NCI-H1694 (cell line): ENCODE results near the gene TRAPPC6A.
A peak's percentile ranks its signal among the peaks of the same experiment; 100 is the strongest.
"Not testable (repeated sequence)": the region's sequence is repeated elsewhere in the genome, so short reads cannot be mapped to it uniquely, and the experiment has no call there.

Source experiments
- DNase-seq: peaks from one replicate; lab custom pipeline; 2025; lab: John Stamatoyannopoulos, UW

Gene TRAPPC6A

DNA sequence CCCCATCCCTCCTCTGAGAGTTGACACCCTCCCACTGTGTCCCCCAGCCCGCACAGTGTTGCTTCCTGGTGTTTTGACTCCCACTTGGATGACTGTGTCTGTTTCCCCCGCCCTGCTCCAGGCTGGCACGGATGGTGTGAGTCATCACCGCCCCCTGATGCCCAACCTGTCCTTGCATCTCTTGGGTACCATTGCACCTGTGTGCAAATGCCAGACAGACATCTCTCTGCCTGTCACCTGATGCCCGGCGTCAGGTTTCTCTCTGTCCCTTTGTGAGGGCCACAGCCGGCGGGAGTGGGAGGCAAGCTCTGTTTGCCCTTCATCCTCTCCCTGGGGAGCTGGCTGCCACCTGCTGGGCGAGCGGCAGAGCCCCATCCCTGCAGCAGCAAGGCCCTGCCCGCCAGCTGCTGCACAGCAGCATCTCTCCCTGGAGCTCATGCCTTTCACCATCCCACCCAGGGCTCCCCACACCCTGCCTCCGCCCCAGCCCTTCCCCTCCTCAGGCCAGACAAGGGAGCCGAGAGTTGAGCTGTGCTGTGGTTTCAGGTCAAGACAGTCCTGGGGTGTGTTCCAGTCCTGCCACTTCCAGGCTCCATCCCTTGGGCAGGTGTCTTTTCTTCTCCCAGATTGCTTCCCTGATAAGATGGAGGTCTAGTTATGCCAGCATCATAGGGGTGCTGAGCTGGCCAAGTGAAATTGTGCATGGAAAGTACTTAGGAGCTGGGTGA is 47.0 kb downstream of the TRAPPC6A start:
- DNase-seq = peak; percentile 23

DNA sequence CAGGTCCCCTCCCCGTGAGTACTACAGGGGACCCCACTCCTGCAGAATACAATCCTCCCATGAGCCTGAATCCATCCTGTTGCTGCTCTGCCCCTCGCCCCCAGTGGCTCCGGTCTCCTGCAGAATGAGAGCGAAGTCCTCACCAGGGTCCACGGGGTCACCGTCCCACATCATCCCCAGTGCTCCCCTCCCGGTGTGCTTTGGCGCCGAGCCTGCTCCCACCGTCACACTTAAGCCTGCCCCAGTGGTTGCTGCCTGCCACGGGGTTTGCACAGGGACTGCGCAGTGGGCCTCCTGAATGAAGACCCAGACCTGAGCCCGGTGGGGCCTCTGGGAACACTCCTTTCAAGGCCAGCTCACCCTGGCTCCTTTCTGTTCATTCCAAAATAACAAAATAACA is 47.8 kb downstream of the TRAPPC6A start:
- DNase-seq = no peak

DNA sequence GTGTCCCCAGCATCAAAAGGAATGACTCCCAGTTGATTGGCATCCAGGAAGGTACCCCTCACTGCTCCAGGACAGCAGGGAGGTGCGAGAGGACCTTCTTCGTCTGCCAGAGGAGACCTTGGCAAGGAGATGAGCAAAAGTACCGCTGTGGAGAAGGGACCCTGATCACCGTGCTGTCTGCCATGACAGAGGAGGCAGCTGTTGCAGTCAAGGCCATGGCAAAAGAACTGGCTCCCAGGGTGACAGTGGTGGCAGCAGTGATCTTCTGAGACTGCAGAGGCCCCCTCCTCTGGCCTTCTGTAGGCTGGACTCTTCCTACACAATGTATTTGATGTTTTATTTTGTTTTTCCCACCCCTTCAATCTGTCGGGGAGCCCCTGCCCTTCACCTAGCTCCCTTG is 49.2 kb downstream of the TRAPPC6A start:
- no peak for DNase-seq

DNA sequence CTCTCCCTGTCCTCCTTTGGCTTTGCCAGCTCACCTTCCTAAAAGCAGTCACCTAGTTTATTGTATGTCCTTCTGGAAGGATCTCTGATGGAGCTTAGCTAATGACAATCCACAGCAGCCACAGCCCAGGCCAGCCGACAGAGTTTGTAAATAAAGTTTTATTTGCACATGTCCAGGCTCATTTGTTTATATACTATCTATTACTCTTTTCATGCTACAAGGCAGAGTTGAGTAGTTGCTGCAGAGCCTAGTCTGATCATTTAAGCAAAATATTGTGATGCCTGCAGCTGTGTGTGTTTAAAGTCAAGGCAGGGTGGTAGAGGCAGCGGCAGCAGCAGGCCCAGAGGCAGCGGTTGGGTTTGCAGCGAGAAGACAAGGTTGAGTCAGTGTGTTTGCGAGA is 49.9 kb downstream of the TRAPPC6A start:
- no peak for DNase-seq

DNA sequence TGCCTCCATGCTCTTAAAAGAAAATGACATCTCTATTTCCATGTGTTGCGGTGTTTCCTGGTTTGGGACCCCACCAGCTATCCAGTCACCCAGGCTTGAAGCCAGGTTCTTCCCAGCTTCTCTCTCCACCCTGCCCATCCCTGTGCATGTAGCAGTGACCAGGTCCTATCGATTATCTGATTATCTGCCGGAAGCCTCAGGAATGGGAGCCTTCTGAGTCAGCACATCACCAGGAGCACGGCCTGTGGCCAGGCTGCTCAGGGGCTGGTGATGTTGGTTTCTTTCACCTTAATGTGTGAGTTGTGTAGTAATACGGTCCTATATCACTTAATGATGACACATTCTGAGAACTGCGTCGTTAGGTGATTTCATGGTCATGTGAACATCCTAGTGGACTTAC is 51.4 kb downstream of the TRAPPC6A start:
- no peak for DNase-seq

DNA sequence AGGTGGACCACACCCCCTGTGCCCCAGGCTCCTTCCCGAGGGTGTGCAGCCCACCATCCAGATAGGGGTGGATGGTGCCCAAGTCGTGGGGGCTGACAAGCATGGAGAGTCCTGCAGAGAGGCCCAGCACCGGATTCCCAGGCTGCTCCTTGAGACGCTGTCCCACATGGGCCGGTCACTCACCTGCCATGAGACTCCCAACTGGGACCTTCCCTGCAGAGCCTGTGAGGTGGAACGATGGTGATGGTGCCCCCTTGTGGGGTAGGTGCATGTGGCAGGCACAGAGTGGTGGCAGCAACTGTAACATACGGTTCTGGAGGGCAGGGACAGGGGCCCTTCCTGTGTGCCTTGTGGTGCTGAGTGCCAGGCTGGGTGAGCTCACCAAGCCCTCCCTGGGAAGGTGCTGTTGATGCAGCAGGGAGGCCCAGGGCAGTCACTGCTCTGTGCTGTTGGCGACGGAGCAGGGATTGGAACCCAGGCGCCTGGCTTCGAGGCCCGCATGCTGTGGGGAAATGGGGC is 52.0 kb downstream of the TRAPPC6A start:
- DNase-seq = peak; percentile 43

DNA sequence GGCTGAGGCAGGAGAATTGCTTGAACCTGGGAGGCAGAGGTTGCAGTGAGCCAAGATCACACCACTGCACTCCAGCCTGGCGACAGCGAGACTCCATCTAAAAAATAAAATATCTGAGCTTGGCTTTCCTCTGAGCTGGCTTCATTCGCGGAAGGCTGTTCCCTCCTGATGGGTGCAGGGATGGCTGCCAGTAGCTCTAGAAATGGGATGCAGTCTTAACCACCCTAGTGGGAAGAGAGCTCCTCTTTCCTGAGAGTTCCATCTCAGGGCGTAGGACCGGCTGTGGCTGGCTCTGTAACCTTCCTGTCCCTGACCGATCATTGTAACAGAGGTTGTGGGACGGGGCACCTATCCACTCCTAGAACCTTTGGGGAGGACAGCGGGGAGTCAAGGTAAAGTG is 52.7 kb downstream of the TRAPPC6A start:
- no peak for DNase-seq

DNA sequence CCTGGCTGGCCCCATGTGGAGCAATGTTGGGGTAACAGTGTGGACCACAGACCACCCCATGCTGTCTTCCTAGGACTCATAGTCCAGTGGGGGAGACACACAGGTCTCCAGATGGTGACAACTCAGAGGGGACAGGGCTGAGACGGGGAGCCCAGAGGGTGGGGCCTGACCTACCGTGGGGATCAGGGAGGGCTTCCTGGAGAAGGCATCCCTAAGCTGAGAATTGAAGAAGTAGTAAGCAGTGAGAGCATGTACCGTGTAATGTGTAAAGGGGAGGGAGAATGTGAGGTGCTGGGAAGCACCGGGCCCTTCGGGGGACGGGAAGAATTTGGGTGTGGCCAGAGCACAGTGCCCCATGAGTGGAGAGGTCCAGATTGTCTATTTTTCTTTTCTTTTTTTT is 54.0 kb downstream of the TRAPPC6A start:
- DNase-seq = no peak

DNA sequence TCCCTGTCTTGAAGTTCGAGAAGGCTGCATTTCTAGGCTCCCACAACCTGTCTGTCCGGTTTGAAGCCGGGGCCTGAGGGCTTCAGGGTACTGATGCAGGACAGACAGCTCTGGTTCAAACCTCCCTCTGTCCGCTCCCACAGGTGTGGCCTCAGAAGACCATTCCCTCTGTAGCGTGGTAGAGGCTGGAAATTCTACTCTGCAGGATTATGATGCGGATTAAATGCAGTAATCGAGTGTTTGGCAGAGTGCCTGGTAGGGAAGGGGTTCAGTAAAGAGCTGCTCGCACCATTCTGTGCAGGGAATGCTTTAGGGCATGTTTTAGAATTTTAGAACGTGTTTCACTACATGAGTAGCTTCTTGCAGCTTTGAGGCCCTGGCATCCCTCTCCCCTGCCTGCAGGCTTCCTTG is 54.6 kb downstream of the TRAPPC6A start:
- no peak for DNase-seq

DNA sequence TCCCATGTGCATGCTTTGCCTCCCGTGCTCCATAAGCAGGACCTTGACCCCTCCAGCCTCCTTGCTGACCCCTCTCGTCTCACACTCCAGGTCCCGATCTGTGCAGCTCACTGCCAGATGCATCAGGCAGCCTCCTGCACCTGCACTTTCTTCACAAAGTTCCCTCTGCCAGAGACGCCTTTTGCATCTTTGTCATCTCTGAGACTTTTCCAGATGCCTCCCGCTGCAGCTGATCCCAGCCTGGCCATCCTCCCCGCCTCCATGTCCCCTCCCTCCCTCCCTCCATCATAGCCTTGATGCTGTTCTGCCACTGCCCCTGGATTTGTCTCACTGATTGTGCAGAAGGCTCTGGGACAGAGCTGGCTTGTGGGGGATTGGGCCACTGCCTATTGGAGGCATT is 55.2 kb downstream of the TRAPPC6A start:
- no peak for DNase-seq

DNA sequence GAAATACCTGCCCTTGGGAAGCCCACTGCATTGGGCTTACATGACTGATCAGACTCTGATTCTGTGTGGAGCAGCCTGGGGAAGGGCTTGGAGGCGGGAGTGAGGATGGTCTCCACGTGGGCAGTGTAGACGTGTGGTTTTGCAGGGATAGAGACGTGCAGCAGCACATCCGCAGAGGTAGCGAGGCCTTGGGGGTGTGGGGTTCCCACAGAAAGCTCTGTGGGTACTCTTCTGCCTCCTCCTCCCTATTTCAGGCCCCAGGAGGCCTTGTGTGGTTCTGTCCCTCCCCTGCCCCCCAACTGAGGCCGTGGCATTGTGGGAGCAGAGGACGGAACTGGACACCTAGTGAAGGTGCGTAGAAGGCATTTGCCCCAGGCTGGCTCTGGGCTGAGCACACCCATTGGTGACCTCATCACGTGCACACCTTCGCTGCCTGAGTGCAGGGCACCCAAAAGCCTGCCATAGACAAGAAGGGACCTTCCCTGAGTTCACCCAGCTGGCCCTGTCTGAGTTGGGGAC is 56.2 kb downstream of the TRAPPC6A start:
- no peak for DNase-seq

DNA sequence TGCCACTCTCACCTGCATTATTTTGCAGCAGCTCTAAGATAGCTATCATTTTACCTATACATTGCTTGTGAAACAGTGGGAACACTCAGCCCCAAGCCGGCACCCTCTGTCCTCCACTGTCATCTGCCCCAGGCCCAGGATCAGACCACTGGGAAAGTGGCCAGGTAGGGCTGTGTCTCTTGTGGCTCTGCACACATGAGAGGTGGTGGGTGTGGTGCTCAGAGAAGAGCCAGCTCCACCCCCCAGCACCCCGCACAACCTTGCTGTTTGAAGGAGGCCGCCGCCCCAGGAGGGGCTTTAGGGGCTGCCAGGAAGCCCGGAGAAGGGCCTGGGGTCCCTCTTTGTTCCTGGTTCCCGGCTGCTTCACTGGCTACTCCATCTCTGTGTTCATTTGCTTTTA is 58.5 kb downstream of the TRAPPC6A start:
- no peak for DNase-seq

DNA sequence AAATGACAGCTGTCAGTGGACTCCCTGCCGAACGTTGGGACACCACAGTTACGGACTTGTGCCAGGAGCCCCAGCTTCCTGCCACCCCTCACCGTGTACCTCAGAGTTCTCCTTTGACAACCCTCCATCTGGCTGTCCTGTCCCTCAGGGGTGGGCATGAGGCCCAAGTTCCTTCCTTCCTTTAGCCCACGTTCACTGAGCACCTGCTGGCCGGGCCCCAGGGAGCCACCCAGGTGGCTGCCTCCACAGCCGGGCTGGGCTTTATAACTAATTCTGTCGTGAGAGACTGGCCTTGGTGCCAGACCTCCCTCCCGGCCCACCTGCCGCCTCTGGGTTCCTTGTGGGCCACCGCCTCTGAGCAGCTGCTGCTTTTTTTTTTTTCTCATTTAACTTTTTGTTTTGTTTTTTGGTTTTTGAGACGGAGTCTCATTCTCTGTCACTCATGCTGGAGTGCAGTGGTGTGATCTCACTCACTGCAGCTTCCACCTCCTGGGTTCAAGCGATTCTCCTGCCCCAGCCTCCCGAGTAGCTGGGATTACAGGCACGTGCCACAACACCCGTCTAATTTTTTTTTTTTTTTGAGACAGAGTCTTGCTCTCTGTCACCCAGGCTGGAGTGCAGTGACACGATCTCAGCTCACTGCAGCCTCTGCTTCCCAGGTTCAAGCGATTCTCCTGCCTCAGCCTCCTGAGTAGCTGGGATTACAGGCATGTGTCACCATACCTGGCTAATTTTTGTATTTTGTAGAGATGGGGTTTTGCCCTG is 59.3 kb downstream of the TRAPPC6A start:
- not testable (repeated sequence) for DNase-seq

DNA sequence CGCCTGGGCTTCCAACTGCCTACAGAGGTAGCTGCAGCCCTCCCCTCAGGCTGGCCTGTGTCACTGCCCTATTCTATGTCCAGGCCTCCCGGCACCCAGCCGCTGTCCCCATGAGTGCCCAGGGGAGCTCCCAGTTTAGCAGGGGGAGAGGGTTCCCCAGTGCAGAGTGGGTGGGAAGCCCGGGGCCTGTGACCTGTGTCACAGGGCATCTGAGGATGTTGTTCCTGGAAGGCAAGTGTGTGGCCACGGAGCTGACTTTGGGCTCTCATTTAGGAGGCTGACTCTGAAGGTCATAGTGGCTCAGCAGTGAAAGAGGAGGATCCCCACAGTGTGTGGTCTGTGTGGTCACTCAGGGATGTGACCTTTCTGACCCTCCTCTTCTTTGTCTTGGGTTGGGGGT is 59.9 kb downstream of the TRAPPC6A start:
- DNase-seq = no peak

DNA sequence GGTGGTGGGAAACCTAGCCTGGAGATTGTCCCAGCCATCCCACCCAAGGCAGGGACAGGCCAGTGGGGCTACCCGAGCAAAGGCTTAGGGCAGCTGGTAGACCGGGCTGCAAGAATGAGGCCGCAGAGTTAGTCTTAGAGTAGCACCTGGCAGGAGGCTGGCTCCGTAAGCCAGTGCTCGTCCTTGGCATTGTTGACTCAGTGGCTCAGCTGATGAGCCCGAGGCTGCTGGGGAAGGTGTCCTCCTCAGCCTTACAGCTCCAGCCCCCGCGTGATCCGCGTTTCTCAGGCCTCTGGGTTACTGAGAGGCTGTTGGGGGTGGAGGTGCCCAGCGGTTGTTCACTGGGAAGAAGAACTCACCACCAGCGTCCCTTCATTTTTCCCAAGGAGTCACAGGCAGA is 60.4 kb downstream of the TRAPPC6A start:
- no peak for DNase-seq

DNA sequence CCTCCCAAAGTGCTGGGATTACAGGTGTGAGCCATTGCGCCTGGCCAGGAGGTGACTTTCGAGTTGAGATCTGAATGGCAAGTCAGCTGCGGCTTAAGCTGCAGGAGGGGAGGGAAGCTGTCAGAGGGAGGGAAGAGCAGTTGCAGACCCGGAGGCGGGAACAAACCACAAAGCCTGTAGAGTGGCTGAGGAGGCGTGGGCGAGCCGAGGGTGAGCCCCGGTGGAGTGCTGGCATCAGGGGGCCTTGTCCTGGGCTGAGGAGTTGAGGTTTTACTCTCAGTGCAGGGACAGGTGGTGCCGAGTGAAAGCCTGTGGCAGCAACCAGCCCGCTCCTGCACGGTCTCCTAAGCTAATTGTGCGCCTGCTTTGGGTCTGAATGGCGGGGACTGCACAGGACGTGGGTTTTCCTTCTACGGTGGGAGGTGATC is 60.9 kb downstream of the TRAPPC6A start:
- no peak for DNase-seq

DNA sequence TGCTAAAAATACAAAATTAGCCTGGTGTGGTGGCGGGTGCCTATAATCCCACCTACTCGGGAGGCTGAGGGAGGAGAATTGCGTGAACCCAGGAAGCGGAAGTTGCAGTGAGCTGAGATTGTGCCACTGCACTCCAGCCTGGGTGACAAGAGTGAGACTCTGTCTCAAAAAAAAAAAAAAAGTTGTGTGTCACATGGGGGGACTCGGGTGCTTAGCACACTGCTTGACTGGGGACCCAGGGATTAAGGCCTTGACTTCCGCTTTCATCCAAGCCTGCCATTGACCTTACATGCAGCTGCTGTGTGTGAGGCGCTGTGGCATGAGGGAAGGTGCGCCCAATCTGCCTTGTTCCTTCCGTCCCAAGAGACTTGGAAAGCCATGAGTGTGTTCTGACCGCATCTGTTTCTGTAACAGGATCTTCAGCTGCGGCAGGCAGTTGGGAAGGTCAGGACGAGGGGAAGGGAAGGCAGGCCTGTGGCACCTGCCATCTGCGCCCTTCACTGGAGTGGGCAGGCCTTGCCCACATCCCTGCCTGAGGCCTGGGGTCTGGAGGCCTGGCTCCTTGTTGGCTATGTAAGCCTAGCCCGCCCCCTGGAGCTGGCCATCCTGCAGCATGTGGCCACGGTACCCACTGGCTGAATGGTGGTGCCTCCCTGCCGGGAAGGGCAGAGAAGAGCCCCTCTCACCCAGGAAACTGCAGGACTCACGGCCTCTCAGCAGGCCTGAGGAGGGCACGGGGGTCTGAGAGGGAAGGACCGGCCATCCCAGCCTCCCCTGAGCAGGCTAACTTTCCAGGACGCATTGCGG is 62.0 kb downstream of the TRAPPC6A start:
- DNase-seq = no peak

DNA sequence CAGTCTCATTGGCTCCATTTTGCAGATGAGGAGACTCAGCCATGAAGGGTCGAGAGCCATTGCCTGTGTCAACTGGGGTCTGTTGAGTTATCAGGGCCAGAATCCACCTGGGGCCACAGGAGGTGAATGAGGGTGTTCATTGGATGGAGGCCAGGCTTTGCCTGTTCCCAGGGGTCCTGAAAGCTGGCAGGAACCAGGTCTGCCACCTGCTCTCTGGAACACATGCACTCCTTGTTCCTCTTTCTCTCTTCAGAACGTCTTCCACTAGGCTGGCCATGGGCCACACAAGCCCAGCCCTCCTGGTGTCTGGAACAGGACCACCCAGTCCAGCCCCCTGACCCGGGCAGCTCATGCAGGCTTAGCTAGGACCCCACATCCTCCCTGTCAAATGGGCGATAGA is 63.9 kb downstream of the TRAPPC6A start:
- DNase-seq = no peak

DNA sequence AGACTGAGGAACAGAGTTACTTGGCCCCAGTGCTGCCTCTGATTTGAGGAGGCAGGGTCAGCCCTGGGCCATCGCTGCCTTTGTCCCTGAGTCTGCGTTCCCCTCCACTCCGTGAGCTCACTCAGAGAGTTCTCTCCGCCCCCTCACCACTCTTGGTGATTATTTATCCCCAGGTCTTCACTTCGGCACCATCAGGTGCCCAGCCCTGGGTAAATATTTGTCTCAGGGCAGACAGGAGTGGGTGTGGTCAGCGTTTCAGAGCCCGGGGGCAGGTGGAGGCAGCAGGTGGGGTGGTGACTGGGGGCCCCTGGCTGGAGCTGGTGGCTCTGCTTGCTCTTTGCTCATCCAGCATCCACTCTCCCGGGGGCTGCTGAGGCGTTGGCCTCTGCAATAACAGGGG is 64.4 kb downstream of the TRAPPC6A start:
- no peak for DNase-seq
